Measurements from ENCODE around the gene CALHM2. TPM values are rescaled to one million over a fixed set of nuclear protein-coding genes. Genes with fewer than 3 reads are reported as not detected.

The CALHM2 gene
- total RNA-seq, 4 donors from 2014 or later = 8.6 to 33.8 (median 23.1) TPM

GRCh38 chr10:103479135-103479534 is 27.0 kb upstream of the CALHM2 start, which contains the start of gene CALHM3:
Gene CALHM3, minus strand, starts transcription at chr10:103479240. Its CDS starts 208 bp downstream, at chr10:103479032.
- Histone ChIP-seq H3K9me3 (no peaks in the 10 kb centered on the region), H3K4me3 (no peak within 1 kb of the TSS), H3K36me3 (no peaks in the 10 kb centered on the region), H3K4me1 (no peaks in the 10 kb centered on the region), H3K27me3 (no peaks in the 10 kb centered on the region), H3K27ac (no peak within 1 kb of the TSS)
- no peak for TF ChIP-seq POLR2A (IDR thresholded peaks at IDR 0.05)
- TF ChIP-seq, protein P1, sequence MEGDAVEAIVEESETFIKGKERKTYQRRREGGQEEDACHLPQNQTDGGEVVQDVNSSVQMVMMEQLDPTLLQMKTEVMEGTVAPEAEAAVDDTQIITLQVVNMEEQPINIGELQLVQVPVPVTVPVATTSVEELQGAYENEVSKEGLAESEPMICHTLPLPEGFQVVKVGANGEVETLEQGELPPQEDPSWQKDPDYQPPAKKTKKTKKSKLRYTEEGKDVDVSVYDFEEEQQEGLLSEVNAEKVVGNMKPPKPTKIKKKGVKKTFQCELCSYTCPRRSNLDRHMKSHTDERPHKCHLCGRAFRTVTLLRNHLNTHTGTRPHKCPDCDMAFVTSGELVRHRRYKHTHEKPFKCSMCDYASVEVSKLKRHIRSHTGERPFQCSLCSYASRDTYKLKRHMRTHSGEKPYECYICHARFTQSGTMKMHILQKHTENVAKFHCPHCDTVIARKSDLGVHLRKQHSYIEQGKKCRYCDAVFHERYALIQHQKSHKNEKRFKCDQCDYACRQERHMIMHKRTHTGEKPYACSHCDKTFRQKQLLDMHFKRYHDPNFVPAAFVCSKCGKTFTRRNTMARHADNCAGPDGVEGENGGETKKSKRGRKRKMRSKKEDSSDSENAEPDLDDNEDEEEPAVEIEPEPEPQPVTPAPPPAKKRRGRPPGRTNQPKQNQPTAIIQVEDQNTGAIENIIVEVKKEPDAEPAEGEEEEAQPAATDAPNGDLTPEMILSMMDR (IDR thresholded peaks at IDR 0.05) = no peak
- no peak for DNase-seq

DNA sequence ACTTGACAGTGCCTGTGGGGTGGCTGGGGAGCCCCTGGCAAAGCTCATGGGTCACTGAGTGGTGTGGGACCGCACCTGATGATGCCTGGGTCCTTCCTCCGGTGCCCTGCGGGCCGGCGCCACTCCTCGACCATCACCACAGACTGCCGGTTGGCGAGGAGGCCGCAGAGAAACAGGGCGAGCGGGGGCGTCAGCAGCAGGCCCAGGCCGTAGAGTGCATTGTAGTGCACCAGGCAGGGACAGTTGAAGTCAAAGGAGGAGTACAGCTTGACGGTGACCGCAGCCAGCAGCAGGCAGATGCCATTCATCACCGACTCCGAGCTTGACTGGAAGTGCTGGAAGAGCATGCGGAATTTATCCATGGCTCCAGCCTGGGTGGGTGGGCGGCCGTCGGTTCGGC is 26.5 kb upstream of the CALHM2 start:
- no peaks in the 10 kb centered on the region for H3K27me3 ChIP-seq
- H3K9me3 ChIP-seq = no peaks in the 10 kb centered on the region
- no peak for DNase-seq
- no peaks in the 10 kb centered on the region for H3K4me1 ChIP-seq
- no peaks in the 10 kb centered on the region for H3K36me3 ChIP-seq
- TF ChIP-seq POLR2A (IDR thresholded peaks at IDR 0.05) = no peak
- TF ChIP-seq, protein P1 (IDR thresholded peaks at IDR 0.05) = no peak
- no peak overlapping the region for H3K4me3 ChIP-seq
- H3K27ac ChIP-seq = no peak overlapping the region

DNA sequence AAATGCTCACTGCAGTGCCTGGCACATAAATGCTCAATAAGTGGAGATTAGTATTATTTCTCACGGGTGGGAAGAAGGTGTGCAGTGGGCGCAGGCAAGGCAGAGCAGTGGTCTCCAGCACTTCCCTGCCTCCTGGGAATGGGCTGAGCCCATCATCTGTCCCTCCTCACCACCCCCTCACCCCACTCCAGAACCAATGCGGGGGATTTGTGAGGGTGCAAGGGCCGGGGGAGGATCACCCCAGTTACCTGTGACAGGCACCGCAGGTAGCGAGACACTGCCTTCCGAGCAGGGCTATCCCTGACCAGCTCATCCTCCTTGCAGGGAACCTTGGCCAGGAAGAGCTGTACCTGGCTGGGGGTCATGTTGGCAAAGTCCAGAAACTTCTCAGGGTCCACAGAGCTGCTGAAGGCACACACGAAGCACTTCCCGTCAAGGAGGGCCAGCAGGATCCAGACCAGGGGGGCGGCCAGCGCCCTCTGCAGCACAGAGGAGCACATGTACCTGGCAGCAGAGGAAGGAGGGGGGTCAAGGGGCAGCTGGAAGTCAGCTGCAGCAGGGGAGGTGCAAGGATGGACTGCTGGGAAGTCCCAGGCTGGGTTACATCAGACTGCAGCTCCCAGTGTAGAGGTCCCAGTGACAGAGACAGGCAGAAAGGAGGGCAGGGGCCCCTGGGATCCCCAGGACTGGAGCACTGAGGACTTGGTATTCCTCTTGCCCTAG is 24.0 kb upstream of the CALHM2 start:
- Histone ChIP-seq H3K9me3 (no peaks in the 10 kb centered on the region), H3K36me3 (no peaks in the 10 kb centered on the region), H3K4me3 (no peak overlapping the region), H3K4me1 (peaks cover 0 to 10% (median 6%) of the 10 kb centered on the region in 4 donors), H3K27me3 (no peaks in the 10 kb centered on the region), H3K27ac (no peak overlapping the region)
- no peak for TF ChIP-seq POLR2A (IDR thresholded peaks at IDR 0.05)
- TF ChIP-seq, protein P1 (IDR thresholded peaks at IDR 0.05) = peak in 1 of 6 experiments; percentile 5
- DNase-seq = no peak

DNA sequence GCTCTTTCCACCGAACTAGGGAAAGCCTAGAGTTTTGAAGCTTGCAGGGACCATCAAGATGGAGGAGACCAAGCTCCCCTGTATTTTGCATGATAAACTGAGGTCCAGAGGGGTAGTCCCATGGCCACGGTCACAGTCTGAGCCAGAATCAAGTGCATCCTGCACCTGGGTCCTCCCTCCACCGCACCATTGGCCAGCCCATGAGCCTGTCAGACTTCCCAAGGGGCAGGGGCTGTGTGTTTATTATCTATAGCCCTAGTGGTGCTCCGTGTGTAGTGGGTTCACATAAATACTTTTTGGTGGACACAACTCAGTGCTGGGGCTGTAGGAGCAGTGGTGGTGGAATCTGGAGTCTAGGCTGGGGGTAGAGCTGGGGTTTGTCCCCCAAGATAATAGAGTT is 23.3 kb upstream of the CALHM2 start:
- Histone ChIP-seq H3K4me1 (peaks cover 0 to 16% (median 11%) of the 10 kb centered on the region in 4 donors), H3K9me3 (no peaks in the 10 kb centered on the region), H3K36me3 (no peaks in the 10 kb centered on the region), H3K4me3 (no peak overlapping the region), H3K27me3 (no peaks in the 10 kb centered on the region), H3K27ac (no peak overlapping the region)
- no peak for DNase-seq
- no peak for TF ChIP-seq POLR2A (IDR thresholded peaks at IDR 0.05)
- TF ChIP-seq, protein P1 (IDR thresholded peaks at IDR 0.05) = no peak

DNA sequence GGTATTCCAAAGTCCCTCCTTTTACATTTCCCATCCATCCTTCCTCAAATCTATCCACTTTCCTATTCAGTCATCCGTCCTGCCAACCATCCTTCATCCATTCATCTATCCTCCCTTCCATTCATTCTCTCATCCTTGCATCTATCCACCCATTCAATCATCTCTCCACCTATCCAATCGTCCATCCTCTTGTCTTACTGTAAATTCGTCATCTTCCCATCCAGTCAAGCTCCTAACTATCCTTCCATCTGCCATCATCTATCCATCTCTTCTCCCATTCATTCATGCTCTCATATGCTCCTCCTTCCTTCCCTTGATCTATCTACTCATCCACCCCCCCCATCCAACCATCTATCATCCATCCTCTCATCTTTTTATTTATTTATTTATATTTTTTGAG is 21.9 kb upstream of the CALHM2 start:
- H3K36me3 ChIP-seq = no peaks in the 10 kb centered on the region
- H3K9me3 ChIP-seq = no peaks in the 10 kb centered on the region
- no peak for TF ChIP-seq POLR2A (IDR thresholded peaks at IDR 0.05)
- TF ChIP-seq, protein P1 (IDR thresholded peaks at IDR 0.05) = no peak
- DNase-seq = no peak
- peaks cover 0 to 17% (median 12%) of the 10 kb centered on the region in 4 donors for H3K4me1 ChIP-seq
- no peaks in the 10 kb centered on the region for H3K27me3 ChIP-seq
- no peak overlapping the region for H3K27ac ChIP-seq
- no peak overlapping the region for H3K4me3 ChIP-seq
